Measurements from ENCODE around the gene REPIN1.

DNA sequence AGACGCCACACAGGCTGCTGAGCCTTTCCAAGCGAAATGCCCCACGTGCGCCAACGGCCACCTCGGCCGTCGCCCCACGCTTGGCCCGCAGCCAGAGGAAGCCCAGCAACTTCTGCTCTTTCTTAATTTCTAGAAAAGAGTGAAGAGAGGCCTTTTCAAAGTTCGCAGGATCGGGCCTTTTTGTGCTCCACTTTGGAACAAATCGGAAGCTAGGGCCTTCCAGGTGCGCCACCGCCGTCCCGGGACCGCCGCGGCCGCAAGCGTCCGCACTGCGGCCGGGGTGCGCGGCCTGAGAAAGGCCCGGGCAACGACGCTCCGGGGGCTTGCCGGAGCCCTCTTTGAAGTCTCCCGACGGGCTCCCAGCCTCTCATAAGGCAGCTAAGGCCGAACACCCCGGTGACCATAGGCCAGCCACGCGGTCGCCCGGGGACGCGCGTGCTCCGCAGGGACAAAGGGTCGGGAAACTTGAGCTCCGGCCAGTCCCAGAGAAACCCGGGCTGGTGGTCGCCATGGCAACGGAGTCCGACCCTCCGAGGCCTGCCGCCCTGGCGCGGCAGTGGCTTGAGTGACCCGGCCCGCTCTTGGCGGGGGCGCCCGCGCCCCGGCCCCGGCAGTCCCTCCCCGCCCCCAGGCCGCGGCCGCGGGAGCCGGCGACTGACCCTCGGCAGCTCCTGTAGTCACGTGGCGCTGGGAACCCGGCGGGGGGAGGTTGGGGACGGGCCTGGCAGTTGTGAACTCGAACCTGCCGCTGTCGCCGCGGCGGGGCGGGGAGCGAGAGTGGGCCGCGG is at the start of gene REPIN1:
- TF ChIP-seq, protein P1, sequence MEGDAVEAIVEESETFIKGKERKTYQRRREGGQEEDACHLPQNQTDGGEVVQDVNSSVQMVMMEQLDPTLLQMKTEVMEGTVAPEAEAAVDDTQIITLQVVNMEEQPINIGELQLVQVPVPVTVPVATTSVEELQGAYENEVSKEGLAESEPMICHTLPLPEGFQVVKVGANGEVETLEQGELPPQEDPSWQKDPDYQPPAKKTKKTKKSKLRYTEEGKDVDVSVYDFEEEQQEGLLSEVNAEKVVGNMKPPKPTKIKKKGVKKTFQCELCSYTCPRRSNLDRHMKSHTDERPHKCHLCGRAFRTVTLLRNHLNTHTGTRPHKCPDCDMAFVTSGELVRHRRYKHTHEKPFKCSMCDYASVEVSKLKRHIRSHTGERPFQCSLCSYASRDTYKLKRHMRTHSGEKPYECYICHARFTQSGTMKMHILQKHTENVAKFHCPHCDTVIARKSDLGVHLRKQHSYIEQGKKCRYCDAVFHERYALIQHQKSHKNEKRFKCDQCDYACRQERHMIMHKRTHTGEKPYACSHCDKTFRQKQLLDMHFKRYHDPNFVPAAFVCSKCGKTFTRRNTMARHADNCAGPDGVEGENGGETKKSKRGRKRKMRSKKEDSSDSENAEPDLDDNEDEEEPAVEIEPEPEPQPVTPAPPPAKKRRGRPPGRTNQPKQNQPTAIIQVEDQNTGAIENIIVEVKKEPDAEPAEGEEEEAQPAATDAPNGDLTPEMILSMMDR (IDR thresholded peaks at IDR 0.05; ENCODE audit: low read depth, low read length): no peak
- no peak for TF ChIP-seq EZH2phosphoT487 (IDR thresholded peaks at IDR 0.05; ENCODE audit: low read depth)

Data from OCI-LY3 (cell line).